NCI-H187 treated with DMSO at 0.1 percent for 48 hours (cell line): ENCODE results near the gene UGT1A6.
"Not testable (repeated sequence)": the region's sequence is repeated elsewhere in the genome, so short reads cannot be mapped to it uniquely, and the experiment has no call there.

Experiments
- DNase-seq: peaks from one replicate; lab custom pipeline; 2025; lab: John Stamatoyannopoulos, UW

Gene UGT1A6

GRCh38 chr2:233728723-233729301 lies 36.1 kb downstream of the UGT1A6 start, which contains the start of gene UGT1A3:
UGT1A3 (plus strand) TSS chr2:233729042; CDS start chr2:233729127, 85 bp downstream.
- DNase-seq: no peak

GRCh38 chr2:233736868-233737653 lies 44.4 kb downstream of the UGT1A6 start:
- not testable (repeated sequence) for DNase-seq

GRCh38 chr2:233740870-233741269 lies 48.2 kb downstream of the UGT1A6 start:
- DNase-seq: no peak

DNA sequence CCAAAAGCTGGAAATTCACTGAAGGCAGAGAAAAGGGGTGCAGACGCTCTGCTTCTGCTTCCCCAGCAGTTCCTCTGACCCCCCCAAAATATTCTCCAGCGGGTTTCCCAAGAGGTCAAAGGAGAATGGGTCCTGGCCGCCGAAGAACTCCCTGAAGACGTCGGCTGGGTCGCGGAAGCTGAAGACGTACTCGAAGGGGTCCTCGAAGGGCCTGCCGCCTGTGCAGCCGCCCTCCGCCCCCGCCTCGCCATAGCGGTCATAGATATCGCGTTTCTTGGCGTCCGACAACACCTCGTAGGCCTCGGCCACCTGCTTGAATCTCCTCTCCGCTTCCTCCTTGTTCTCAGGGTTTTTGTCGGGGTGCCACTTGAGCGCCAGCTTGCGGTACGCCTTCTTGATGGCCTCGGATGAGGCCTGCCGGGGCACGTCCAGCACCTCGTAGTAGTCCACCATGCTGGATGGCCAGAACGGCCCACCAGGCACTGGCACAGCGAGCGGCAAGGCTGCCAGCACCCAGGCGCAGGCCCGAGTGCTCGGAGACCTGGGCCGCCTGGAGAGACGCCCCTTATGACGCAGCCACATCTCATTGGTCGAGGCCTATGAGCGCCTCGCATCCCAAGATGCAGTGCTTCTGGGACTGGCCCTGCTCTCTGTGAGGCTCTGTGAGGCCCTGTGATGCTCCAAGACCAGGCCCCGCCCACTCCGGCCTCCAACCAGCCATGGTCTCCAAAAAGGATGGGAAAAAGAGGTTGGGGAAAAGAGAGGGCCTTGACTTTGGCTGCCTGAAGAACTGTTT lies 51.0 kb downstream of the UGT1A6 start:
- DNase-seq: no peak

DNA sequence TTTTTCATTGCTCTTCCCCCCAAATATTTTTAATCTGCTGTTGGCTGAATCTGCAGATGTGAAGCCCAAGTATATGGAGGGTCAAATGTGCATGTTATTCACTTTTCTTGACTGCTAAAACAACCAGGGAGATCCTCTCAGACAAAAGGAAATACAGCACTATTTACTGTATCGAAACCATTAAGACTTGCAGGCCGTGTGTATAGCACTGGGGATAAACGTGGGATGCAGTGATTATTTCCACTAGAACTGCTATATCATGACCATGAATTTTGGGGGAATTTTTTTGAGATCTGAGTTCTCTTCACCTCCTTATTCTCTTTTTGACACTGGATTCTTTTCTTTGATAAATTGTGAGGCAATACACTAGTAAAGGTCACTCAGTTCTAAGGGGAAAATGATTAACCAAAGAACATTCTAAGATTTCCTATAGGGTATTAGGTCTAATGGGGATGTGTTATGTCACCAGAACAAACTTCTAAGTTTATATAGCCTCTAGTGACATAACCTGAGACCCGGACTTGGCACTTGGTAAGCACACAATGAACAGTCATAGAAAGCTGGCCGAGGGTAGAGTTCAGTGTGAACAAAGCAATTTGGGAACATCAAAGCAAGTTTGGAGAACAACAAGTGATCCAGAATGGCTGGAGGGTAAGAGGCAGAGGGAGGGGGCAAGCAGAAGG lies 52.5 kb downstream of the UGT1A6 start:
- no peak for DNase-seq

DNA sequence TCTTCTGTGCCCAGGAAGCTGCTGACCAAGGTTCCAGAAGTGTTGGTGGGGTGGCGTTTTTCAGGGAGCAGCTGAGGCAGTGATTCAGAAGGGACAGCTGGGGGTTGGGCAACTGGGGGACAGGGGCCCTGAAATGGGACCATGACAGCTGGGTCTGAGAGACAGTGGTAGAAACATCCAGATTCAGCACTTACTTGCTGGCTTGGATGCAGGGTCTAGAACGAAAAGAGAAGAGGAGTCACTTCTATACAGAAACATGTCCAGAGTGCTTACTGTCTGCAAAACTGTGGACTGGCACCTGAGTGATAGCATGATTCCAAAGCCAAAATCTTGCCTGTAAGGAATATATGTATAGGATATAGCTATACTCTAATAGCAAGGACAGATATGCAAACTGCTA lies 53.1 kb downstream of the UGT1A6 start:
- not testable (repeated sequence) for DNase-seq

GRCh38 chr2:233746475-233747282 lies 54.0 kb downstream of the UGT1A6 start:
- DNase-seq: no peak

DNA sequence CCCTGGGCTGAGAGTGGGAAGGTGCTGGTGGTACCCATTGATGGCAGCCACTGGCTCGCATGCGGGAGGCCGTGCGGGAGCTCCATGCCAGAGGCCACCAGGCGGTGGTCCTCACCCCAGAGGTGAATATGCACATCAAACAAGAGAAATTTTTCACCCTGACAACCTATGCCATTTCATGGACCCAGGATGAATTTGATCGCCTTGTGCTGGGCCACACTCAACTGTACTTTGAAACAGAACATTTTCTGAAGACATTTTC lies 54.5 kb downstream of the UGT1A6 start:
- no peak for DNase-seq

- DNase-seq: not testable (repeated sequence)
These were observed 58.0 kb downstream of the UGT1A6 start for GRCh38 chr2:233750689-233751088.

DNA sequence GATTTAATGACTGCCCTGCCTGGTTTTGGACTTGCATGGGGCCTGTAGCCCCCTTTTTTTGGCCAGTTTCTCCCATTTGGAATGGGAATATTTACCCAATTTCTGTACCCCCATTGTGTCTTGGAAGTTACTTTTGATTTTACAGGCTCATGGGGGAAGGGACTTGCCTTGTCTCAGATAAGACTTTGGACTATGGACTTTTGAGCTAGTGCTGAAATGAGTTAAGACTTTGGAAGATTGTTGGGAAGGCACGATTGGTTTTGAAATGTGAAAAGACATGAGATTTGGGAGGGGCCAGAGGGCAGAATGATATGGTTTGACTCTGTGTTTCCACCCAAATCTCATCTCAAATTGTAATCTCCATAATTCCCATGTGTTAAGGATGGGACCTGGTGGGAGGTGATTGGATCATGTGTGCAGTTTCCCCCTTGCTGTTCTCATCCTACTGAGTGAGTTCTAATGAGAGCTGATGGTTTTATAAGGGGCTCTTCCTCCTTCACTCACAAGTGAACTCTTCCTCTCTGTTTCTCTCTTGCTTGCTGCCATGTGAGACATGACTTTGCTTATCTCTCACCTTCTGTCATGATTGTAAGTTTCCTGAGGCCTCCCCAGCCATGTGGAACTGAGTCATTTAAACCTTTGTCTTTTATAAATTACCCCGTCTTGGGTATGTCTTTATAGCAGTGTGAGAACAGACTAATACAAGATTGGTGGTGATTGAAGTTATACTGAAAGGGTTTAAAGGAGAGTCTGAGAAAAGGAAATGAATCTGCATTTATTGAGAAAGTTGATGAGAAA lies 58.7 kb downstream of the UGT1A6 start:
- not testable (repeated sequence) for DNase-seq

DNA sequence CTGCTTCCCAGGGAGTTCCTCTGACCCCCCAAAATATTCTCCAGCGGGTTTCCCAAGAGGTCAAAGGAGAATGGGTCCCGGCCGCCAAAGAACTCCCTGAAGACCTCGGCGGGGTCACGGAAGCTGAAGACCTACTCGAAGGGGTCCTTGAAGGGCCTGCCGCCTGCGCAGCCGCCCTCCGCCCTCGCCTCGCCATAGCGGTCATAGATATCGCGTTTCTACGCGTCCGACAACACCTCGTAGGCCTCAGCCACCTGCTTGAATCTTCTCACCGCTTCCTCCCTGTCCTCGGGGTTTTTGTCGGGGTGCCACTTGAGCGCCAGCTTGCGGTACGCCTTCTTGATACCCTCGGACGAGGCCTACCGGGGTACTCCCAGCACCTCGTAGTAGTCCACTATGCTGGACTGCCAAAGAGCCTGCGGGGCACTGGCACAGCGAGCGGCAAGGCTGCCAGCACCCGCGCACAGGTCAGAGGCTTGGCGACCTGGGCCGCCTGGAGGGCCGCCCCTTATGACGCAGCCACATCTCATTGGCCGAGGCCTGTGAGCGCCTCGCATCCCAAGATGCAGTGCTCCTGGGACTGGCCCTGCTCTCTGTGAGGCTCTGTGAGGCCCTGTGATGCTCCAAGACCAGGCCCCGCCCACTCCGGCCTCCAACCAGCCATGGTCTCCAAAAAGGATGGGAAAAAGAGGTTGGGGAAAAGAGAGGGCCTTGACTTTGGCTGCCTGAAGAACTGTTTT lies 62.4 kb downstream of the UGT1A6 start:
- DNase-seq: no peak

DNA sequence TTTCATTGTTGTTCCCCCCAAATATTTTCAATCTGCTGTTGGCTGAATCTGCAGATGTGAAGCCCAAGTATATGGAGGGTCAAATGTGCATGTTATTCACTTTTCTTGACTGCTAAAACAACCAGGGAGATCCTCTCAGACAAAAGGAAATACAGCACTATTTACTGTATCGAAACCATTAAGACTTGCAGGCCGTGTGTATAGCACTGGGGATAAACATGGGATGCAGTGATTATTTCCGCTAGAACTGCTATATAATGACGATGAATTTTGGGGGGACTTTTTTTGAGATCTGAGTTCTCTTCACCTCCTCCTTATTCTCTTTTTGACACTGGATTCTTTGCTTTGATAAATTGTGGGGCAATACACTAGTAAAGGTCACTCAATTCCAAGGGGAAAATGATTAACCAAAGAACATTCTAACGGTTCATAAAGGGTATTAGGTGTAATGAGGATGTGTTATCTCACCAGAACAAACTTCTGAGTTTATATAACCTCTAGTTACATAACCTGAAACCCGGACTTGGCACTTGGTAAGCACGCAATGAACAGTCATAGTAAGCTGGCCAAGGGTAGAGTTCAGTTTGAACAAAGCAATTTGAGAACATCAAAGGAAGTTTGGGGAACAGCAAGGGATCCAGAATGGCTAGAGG lies 63.9 kb downstream of the UGT1A6 start:
- DNase-seq: no peak

DNA sequence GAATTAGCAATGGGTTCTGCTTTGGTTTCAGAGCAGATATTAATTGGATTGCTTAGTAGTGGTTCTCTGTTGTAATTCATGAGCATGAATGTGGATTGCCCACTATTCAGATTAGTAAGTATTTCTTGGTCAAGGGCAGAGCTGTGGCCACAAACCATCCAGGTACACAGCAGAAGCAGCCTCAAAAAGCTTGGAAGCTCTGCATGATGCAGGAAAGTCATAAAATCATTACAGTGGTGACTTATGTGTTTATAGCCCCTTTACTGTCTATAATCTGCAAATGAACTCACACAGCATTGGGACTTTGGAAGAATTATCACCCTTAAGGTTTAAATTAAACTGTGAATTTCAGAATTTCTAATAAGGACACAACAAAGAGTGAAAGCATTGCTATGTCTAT lies 65.5 kb downstream of the UGT1A6 start:
- DNase-seq: no peak

DNA sequence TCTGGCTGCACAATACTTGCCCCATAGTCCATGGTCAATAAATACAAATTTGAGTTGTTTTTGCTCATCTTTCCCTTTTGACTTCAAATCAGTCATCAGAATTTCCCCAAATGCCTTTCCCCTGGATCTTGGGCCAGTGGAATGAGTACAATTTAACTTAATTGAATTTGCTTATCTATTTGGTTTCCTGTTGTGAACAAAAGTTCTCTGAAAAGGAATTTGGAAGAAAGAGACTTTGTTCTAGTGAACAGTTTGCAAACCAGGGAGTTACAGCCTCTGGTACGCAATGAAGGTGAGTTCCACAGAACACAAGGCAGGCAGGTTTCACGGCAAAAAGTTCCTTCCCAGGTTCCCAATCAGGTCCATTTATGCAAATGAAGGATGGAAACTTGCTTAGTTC lies 66.2 kb downstream of the UGT1A6 start:
- DNase-seq: no peak

DNA sequence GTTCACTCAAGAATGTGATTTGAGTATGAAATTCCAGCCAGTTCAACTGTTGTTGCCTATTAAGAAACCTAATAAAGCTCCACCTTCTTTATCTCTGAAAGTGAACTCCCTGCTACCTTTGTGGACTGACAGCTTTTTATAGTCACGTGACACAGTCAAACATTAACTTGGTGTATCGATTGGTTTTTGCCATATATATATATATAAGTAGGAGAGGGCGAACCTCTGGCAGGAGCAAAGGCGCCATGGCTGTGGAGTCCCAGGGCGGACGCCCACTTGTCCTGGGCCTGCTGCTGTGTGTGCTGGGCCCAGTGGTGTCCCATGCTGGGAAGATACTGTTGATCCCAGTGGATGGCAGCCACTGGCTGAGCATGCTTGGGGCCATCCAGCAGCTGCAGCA lies 67.4 kb downstream of the UGT1A6 start, which contains the start of gene UGT1A1:
TSS of gene UGT1A1 (plus strand) at position 228 of the 400 bp plus-strand sequence. CDS start at position 246, 18 bp downstream.
- DNase-seq: no peak

DNA sequence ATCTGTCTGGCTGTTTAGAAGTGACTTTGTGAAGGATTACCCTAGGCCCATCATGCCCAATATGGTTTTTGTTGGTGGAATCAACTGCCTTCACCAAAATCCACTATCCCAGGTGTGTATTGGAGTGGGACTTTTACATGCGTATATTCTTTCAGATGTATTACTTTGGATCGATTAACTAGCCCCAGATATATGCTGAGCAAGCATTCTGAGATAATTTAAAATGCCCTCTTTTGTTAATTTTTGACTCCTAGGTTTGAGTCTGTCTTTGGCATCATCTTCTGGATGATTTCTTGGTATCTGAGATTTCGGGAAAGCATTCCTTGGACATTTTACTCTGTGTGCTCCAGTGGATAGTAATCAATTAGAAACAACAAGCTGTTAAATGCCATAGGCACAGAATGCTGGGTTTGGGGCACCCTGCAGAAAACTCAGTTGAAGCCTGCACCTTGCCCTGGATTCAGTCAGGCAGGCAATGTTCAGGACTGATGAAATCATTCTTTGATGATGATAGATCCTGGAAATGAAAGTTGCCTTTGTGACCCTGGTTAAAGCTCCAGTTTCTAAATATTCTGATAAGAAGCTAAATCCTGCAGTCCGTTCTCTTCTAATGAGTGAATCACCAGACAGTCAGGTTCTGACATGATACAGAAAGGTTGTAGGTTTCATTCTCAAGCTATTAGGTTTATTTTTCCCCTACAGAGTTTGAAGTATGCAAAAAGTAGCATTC lies 68.5 kb downstream of the UGT1A6 start:
- no peak for DNase-seq

- DNase-seq: no peak
These were observed 71.6 kb downstream of the UGT1A6 start for GRCh38 chr2:233764264-233764663.

GRCh38 chr2:233764761-233765160 lies 72.1 kb downstream of the UGT1A6 start:
- DNase-seq: no peak

GRCh38 chr2:233766416-233766815 lies 73.7 kb downstream of the UGT1A6 start:
- no peak for DNase-seq
